ENCODE results near the gene IMPG1.

GRCh38 chr6:75991941-75992340 lies 80.5 kb downstream of the IMPG1 start:
- TF ChIP-seq SIN3A (IDR thresholded peaks at IDR 0.05; ENCODE audit: borderline replicate concordance, low read depth, low read length), result no peak
- TF ChIP-seq ZNF607 (CRISPR knock-in tag; IDR thresholded peaks at IDR 0.05; ENCODE audit: borderline replicate concordance), result no peak
- no peak for TF ChIP-seq ZNF382 (CRISPR knock-in tag; IDR thresholded peaks at IDR 0.05; ENCODE audit: borderline replicate concordance)
- TF ChIP-seq FOSL2 (CRISPR knock-in tag; IDR thresholded peaks at IDR 0.05), result no peak
- TF ChIP-seq IKZF1 (IDR thresholded peaks at IDR 0.05), result no peak
- TF ChIP-seq ZNF331 (CRISPR knock-in tag; IDR thresholded peaks at IDR 0.05), result no peak
- no peak for TF ChIP-seq CTCF (CRISPR knock-in tag; IDR thresholded peaks at IDR 0.05)
- no peak for TF ChIP-seq MAX (IDR thresholded peaks at IDR 0.05)
- TF ChIP-seq JUN (CRISPR knock-in tag; IDR thresholded peaks at IDR 0.05), result no peak
- no peak for TF ChIP-seq KLF11 (CRISPR knock-in tag; IDR thresholded peaks at IDR 0.05)
- TF ChIP-seq ZNF557 (CRISPR knock-in tag; IDR thresholded peaks at IDR 0.05), result no peak
- no peak for TF ChIP-seq NFATC3 (CRISPR knock-in tag; IDR thresholded peaks at IDR 0.05)
- no peak for TF ChIP-seq ATF2 (CRISPR knock-in tag; IDR thresholded peaks at IDR 0.05)
- TF ChIP-seq ELF4 (CRISPR knock-in tag; IDR thresholded peaks at IDR 0.05; ENCODE audit: borderline replicate concordance), result no peak
